Muscle of arm (tissue), 12 donors: ENCODE results near the gene ARID5B. TPM values are rescaled to one million over a fixed set of nuclear protein-coding genes. Genes with fewer than 3 reads are reported as not detected.

Source experiments
- DNase-seq: peaks from one replicate; pipeline ENCODE4 v3.0.0-alpha.2; 2013
- polyA plus RNA-seq, 12 donors: library from polyadenylated mRNA; unstranded; fragments of 120-200 nt; gene quantifications; one replicate each; pipeline ENCODE4 v1.2.1, GENCODE V29; 2013; ENCODE audit not compliant: insufficient read length in 12 of 12

The ARID5B gene
- polyA plus RNA-seq, 12 donors, result 13.2 to 48.9 (median 20.3) TPM; not detected in 1

- DNase-seq, result no peak
Observed at GRCh38 chr10:62069452-62070178, 168.1 kb downstream of the ARID5B start.

GRCh38 chr10:62071846-62072281 lies 170.4 kb downstream of the ARID5B start:
- DNase-seq, result no peak

- no peak for DNase-seq
Observed at GRCh38 chr10:62072901-62073300, 171.4 kb downstream of the ARID5B start.

- no peak for DNase-seq
Observed at GRCh38 chr10:62073429-62073828, 171.9 kb downstream of the ARID5B start.

- DNase-seq, result no peak
Observed at GRCh38 chr10:62075414-62075813, 173.9 kb downstream of the ARID5B start.

- DNase-seq, result no peak
Observed at GRCh38 chr10:62075912-62076311, 174.4 kb downstream of the ARID5B start.

GRCh38 chr10:62076891-62077290 lies 175.4 kb downstream of the ARID5B start:
- DNase-seq, result no peak

GRCh38 chr10:62077330-62078015 lies 176.0 kb downstream of the ARID5B start:
- no peak for DNase-seq

- no peak for DNase-seq
Observed at GRCh38 chr10:62079885-62080559, 178.5 kb downstream of the ARID5B start.

- no peak for DNase-seq
Observed at GRCh38 chr10:62080905-62081304, 179.4 kb downstream of the ARID5B start.

- no peak for DNase-seq
Observed at GRCh38 chr10:62081341-62082270, 180.1 kb downstream of the ARID5B start.

GRCh38 chr10:62082271-62082656 lies 180.8 kb downstream of the ARID5B start:
- DNase-seq, result no peak

GRCh38 chr10:62082729-62083411 lies 181.4 kb downstream of the ARID5B start:
- peak; percentile 84 for DNase-seq

GRCh38 chr10:62083412-62084267 lies 182.1 kb downstream of the ARID5B start:
- DNase-seq, result peak; percentile 84

GRCh38 chr10:62084451-62084850 lies 183.0 kb downstream of the ARID5B start:
- DNase-seq, result no peak

GRCh38 chr10:62085404-62085803 lies 183.9 kb downstream of the ARID5B start:
- DNase-seq, result no peak

GRCh38 chr10:62085821-62086220 lies 184.3 kb downstream of the ARID5B start:
- DNase-seq, result no peak

- DNase-seq, result no peak
Observed at GRCh38 chr10:62087329-62087728, 185.8 kb downstream of the ARID5B start.

GRCh38 chr10:62088786-62089185 lies 187.3 kb downstream of the ARID5B start:
- DNase-seq, result no peak
